C1 segment of cervical spinal cord (tissue), 14 donors: ENCODE results near the gene MAGEA3.
"Not testable (repeated sequence)": the region's sequence is repeated elsewhere in the genome, so short reads cannot be mapped to it uniquely, and the experiment has no call there.

Experiments used
- DNase-seq, 14 donors: peaks; one replicate each; lab custom pipeline; 2025; lab: John Stamatoyannopoulos, UW

MAGEA3 gene, protein sequence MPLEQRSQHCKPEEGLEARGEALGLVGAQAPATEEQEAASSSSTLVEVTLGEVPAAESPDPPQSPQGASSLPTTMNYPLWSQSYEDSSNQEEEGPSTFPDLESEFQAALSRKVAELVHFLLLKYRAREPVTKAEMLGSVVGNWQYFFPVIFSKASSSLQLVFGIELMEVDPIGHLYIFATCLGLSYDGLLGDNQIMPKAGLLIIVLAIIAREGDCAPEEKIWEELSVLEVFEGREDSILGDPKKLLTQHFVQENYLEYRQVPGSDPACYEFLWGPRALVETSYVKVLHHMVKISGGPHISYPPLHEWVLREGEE

DNA sequence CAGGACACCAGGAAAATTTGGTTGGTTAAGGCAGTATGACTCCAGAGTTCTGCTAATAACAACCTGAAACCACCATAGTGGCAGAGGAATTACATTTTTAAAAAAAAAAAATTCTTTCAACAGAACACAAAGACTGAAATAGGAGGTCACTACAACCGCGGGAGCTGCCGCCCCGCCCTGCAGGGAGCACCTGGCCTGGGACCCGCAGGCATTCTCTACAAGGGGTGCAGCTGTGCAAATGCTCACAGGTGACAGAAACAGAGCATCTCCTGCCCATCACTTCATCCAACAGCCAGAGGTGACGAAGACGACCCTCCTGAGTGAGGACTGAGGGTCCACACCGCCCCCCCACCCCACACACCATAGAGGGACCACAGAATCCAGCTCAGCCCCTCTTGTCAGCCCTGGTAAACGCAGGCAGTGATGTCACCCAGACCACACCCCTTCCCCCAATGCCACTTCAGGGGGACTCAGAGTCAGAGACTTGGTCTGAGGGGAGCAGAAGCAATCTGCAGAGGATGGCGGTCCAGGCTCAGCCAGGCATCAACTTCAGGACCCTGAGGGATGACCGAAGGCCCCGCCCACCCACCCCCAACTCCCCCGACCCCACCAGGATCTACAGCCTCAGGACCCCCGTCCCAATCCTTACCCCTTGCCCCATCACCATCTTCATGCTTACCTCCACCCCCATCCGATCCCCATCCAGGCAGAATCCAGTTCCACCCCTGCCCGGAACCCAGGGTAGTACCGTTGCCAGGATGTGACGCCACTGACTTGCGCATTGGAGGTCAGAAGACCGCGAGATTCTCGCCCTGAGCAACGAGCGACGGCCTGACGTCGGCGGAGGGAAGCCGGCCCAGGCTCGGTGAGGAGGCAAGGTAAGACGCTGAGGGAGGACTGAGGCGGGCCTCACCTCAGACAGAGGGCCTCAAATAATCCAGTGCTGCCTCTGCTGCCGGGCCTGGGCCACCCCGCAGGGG lies at the start of gene MAGEA3:
Gene MAGEA3, plus strand, starts transcription at position 843 of the 980 bp plus-strand sequence. CDS start 2,039 bp downstream, outside the sequence.
- not testable (repeated sequence) for DNase-seq

DNA sequence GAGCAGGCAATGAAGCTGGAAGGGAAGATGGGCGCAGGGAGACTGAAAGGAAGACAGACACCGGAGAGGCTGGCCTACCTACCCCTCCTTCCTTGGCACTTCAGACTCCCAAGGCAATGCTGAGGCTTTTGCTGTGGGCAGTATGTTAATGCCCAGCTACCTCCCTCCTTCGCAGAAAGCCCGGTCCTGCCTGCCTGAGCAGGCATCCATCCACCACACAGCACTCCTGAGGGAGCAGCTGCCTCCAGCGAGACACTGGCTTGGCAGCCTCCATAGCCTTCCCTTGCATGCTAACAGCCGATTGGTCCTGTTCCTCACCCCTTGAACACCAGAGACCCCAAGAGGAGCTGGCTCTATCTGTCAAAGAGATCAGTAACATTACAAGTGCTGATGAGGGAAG lies 46.5 kb upstream of the MAGEA3 start:
- DNase-seq: no peak

DNA sequence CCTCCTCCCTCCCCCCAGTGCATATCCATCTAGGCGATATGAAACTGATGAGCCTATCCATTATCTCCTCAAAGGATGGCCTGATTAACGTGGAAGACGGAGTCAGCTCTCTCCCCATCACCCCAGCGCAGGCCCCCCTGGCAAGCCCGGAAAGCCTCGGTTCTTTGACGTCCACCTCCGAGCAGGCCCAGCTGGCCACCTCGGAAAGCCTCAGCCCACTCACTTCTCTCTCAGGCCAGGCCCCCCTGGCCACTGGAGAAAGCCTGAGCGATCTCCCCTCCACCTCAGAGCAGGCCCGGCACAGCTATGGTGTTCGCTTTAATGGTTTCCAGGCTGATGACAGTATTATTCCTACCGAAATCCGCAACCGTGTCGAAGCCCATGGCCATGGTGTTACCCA lies 46.1 kb upstream of the MAGEA3 start:
- DNase-seq: no peak

DNA sequence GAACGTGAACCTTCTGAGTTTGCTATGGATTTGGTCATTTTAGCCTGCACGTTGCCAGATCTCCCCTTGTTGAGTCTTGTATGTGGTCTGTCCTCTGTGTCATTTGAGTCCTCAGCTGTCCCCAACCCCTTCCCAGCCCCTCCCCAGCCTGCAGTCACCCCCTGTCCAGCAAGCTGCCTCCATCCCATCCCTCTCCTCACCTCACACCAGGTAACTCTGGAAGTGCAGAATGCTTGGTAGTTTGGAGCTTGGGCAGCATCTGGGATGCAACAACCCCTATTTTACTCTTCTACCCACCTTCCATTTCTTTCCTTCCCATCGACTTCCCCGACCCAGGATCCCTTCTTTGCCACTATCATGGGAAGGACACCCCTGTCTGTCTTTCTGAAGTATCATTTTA lies 42.5 kb upstream of the MAGEA3 start:
- DNase-seq: no peak

DNA sequence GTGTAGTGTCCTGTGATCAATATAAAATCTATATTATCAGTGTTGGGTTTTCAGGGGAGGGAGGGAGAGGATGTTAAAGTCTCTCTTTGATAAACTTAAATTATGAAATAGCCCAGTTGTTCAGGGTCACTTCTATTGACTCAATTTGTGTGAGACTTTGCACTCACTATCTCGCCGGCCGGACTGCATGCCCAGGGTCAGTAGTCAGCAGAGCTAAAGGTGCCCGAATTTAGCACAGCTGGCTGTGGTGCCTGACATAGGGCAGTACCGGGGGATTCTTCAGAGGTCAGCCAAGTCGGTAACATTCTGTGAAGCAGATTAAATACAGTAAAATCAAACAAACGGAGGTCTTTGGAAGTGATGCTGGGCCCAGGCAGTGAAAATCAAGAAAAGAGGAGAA lies 41.7 kb upstream of the MAGEA3 start:
- DNase-seq: no peak

DNA sequence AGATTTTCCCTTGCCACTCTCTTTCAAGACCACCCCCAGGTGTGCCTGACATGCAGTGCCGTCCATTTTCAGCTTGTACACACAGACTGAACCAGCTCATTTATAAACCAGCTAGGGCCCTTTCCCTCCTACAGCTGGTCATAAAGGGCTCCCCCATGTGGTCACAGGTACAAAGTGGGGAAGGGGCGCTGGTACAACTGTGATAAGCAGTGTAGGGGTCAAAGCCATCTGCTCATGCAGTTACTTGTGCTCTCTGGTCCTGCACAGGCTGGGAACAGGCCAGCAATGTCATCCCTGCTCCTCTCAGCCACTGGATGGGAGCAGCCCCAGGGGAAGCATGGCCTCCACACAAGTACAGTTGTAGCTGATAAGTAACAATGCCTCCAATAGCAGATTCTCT lies 40.3 kb upstream of the MAGEA3 start:
- DNase-seq: no peak

DNA sequence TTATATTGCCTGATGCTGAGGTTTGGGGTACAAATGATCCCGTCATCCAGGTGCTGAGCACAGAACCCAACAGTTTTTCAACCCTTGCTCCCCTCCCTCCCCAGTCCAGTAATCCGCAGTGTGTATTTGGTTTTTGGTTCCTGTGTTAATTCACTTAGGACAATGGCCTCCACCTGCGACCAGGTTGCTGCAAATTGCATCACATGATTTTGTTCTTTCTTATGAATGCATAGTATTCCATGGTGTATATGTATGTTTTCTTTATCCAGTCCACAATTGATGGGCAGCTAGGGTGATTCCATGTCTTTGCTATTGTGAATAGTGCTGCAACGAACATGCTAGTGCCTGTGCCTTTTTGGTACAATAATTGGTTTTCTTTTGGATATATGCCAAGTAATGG lies 35.5 kb upstream of the MAGEA3 start:
- no peak for DNase-seq

DNA sequence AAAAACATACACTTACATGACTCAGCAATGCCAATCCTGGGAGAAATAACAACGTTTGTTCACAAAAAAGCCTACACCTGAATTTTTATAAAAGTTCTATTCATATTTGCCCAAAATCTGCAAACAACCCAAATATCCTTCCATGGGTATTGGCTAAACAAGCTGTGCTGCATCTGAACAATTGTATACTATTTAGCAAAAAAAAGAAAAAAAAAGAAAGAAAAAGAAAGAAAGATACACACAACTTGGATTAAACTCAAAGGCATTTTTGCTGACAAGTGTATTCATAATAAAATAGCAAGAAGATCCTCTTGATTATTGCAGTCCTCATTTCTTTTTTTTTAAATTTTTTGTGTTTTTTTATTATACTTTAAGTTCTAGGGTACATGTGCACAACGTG lies 24.5 kb upstream of the MAGEA3 start:
- DNase-seq: no peak

DNA sequence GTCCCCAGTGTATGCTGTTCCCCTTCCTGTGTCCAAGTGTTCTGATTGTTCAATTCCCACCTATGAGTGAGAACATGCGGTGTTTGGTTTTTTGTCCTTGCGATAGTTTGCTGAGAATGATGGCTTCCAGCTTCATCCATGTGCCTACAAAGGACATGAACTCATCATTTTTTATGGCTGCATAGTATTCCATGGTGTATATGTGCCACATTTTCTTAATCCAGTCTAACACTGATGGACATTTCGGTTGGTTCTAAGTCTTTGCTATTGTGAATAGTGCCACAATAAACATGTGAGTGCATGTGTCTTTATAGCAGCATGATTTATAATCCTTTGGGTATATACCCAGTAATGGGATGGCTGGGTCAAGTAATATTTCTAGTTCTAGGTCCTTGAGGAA lies 23.9 kb upstream of the MAGEA3 start:
- not testable (repeated sequence) for DNase-seq

DNA sequence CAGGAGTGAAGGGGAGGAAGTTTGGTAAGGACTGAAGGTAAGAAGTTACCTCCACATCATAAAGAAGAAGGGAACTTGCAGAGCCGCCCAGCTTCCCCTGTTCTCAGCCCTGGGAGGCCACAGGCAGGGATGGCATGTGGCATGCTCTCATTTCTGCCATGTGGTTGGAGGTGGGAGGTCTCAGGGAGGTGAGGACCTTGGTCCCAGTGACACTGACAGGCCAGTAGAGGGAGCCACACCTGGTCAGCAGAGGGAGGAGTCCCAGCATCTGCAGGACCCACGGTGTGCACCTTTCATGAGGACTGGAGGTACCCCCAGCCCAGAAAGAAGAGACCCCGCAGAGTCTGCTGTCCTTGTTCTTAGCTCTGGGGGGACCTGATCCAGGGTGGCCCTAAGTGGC lies 17.6 kb upstream of the MAGEA3 start:
- not testable (repeated sequence) for DNase-seq

DNA sequence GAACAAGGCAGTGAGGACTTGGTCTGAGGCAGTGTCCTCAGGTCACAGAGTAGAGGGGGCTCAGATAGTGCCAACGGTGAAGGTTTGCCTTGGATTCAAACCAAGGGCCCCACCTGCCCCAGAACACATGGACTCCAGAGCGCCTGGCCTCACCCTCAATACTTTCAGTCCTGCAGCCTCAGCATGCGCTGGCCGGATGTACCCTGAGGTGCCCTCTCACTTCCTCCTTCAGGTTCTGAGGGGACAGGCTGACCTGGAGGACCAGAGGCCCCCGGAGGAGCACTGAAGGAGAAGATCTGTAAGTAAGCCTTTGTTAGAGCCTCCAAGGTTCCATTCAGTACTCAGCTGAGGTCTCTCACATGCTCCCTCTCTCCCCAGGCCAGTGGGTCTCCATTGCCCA lies 1.8 kb downstream of the MAGEA3 start:
- not testable (repeated sequence) for DNase-seq

DNA sequence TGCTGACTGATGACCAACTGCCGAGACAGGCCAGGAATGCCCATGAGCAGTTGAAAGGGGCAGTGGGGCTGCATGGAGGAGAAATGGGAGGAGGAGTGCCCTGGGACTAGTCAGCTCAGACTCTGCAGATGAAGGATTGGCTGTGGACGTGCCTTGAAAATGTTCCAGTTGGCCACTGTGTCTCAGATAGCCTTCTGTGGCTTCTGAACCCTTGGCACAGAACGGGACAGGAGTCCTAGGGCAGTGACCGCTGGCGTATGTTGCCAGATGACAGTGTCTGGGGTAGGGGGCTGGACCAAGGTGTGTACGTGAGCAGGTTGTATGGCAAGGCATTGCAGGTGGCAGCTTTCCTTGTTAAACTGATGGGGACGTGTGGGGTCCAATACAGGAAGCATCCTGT lies 7.9 kb downstream of the MAGEA3 start:
- DNase-seq: not testable (repeated sequence)

DNA sequence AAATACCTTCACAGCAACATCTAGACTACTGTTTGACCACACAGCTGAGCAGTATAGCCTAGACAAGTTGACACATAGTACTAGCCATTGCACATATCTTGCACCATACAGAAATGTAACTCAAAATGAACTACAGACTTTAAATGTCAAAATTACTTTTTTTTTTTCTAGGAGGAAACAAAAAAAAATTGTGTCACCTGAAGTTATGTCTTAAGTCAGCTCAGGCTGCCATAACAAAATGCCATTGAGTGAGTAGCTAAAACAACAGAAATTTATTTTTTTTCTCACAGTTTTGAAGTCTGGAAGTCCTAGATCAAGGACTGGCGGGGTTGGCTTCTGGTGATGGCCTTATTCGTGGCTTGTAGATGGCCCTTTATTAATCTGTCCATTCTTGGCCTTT lies 10.6 kb downstream of the MAGEA3 start, which contains the start of gene CSAG2:
Gene CSAG2, minus strand, starts transcription at position 101 of the 400 bp plus-strand sequence. CDS start 161 bp downstream, outside the sequence.
- DNase-seq: not testable (repeated sequence)

DNA sequence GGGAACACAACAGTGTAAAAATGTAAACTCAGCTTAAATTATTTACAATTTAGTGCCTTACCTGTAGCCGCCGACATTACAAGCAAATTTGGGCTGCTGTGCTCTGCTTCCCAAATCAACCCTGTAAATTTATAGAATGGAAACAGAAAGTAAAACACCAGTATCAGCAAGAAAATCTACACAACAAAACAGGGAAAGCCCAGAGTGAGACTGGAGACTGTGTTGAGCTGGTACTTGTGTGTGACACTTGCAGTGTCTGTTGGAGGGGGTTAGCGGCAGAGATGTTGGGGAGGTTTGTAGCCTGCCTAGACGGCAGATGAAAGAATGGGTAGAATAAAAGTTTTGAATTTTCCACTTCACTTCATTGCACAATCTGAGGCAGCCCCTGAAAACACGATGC lies 14.6 kb downstream of the MAGEA3 start:
- DNase-seq: not testable (repeated sequence)

DNA sequence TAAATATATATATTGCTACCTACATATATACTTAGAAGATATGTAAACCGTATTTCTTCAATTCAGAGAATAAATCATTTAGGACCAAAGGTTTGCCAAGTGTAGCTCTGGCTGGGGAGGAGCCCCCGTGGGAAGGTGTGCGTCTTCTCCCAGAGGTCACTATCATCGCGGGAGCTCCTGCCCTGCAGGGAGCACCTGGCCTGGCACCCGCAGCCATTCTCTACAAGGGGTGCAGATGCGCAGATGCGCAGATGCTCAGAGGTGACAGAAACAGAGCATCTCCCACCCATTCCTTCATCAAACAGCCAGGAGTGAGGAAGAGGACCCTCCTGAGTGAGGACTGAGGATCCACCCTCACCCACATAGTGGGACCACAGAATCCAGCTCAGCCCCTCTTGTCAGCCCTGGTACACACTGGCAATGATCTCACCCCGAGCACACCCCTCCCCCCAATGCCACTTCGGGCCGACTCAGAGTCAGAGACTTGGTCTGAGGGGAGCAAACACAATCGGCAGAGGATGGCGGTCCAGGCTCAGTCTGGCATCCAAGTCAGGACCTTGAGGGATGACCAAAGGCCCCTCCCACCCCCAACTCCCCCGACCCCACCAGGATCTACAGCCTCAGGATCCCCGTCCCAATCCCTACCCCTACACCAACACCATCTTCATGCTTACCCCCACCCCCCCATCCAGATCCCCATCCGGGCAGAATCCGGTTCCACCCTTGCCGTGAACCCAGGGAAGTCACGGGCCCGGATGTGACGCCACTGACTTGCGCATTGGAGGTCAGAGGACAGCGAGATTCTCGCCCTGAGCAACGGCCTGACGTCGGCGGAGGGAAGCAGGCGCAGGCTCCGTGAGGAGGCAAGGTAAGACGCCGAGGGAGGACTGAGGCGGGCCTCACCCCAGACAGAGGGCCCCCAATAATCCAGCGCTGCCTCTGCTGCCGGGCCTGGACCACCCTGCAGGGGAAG lies 15.5 kb downstream of the MAGEA3 start, which contains the start of gene MAGEA2B:
Gene MAGEA2B, plus strand, starts transcription at position 814 of the 973 bp plus-strand sequence. CDS start 2,479 bp downstream, outside the sequence.
- not testable (repeated sequence) for DNase-seq

DNA sequence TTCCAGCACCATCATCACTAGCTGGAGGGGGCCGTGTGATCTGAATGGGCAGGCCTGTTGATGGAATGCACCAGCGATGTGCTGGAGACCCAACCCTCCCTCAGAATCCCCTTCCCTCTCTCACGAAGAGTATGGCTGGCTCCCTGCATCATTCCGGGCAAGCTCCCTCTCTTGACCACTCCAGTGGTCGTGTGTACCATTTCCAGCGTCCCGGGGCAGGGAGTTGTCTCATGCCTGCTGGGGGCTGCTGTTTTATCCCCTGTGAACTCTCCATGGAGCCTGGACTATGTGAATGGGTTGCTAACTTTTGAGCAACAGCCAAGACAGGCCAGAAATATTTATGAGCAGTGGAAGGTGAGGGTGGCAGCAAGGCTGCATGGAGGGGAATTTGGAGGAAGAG lies 26.8 kb downstream of the MAGEA3 start:
- DNase-seq: no peak

DNA sequence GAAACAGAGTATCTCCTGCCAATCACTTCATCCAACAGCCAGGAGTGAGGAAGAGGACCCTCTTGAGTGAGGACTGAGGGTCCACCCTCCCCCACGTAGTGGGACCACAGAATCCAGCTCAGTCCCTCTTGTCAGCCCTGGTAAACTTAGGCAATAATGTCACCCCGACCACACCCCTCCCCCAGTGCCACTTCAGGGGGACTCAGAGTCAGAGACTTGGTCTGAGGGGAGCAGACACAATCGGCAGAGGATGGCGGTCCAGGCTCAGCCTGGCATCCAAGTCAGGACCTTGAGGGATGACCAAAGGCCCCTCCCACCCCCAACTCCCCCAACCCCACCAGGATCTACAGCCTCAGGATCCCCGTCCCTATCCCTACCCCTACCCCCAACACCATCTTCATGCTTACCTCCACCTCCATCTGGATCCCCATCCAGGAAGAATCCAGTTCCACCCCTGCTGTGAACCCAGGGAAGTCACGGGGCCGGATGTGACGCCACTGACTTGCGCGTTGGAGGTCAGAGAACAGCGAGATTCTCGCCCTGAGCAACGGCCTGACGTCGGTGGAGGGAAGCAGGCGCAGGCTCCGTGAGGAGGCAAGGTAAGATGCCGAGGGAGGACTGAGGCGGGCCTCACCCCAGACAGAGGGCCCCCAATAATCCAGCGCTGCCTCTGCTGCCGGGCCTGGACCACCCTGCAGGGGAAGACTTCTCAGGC lies 34.8 kb downstream of the MAGEA3 start, which contains the start of the genes CSAG1 and MAGEA12:
Gene CSAG1, minus strand, starts transcription at position 461 of the 715 bp plus-strand sequence. CDS start 1,261 bp downstream, outside the sequence.
Gene MAGEA12, plus strand, starts transcription at position 497 of the 715 bp plus-strand sequence. CDS start 2,405 bp downstream, outside the sequence.
- DNase-seq: no peak

DNA sequence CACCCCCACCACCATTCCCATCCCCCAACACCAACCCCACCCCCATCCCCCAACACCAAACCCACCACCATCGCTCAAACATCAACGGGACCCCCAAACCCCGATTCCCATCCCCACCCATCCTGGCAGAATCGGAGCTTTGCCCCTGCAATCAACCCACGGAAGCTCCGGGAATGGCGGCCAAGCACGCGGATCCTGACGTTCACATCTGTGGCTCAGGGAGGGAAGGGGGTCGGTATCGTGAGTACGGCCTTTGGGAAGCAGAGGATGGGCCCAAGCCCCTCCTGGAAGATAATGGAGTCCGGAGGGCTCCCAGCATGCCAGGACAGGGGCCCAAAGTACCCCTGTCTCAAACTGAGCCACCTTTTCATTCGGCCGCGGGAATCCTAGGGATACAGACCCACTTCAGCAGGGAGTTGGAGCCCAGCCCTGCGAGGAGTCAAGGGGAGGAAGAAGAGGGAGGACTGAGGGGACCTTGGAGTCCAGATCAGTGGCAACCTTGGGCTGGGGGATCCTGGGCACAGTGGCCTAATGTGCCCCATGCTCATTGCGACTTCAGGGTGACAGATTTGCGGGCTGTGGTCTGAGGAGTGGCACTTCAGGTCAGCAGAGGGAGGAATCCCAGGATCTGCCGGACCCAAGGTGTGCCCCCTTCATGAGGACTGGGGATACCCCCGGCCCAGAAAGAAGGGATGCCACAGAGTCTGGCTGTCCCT lies 35.7 kb downstream of the MAGEA3 start:
- DNase-seq: not testable (repeated sequence)

DNA sequence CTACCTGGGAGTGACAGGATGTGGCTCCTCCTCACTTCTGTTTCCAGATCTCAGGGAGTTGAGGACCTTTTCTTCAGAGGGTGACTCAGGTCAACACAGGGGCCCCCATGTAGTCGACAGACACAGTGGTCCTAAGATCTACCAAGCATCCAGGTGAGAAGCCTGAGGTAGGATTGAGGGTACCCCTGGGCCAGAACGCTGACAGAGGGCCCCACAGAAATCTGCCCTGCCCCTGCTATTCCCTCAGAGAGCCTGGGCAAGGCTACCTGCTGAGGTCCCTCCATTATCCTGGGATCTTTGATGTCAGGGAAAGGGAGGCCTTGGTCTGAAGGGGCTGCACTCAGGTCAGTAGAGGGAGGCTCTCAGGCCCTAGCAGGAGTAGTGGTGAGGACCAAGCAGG lies 36.5 kb downstream of the MAGEA3 start:
- DNase-seq: no peak
